ENCODE results near the gene SUSD1.
"Not testable (repeated sequence)": the region's sequence is repeated elsewhere in the genome, so short reads cannot be mapped to it uniquely, and the experiment has no call there.

The SUSD1 gene

GRCh38 chr9:112200711-112201110, 25.6 kb upstream of the SUSD1 start:
- ChIA-PET POLR2A (no interaction called here), CTCF (interaction anchor here (1.3 to 2.2 kb wide), 3 partner anchors 13 to 19 kb away, joined by 3 to 10 read pairs (median 6); no protein-coding TSS in a partner anchor)
- TF ChIP-seq CTCF (IDR thresholded peaks at IDR 0.05; ENCODE audit: control extremely low read depth, extremely low read depth, low read depth, missing control alignments) = no peak
- no peak for DNase-seq (ENCODE audit: extremely low spot score)

- ChIA-PET CTCF (interaction anchor here (0.9 to 2.2 kb wide), 2 partner anchors 11 to 15 kb away, joined by 3 to 10 read pairs; no protein-coding TSS in a partner anchor), POLR2A (no interaction called here)
- no peak for TF ChIP-seq CTCF (IDR thresholded peaks at IDR 0.05; ENCODE audit: control extremely low read depth, extremely low read depth, low read depth, missing control alignments)
- no peak for DNase-seq (ENCODE audit: extremely low spot score)
These were observed 23.5 kb upstream of the SUSD1 start for GRCh38 chr9:112198646-112199045.

GRCh38 chr9:112194969-112195431, 19.9 kb upstream of the SUSD1 start:
- ChIA-PET CTCF (interaction anchor here (2.6 kb wide), 1 partner anchor 8 kb away, joined by 9 read pairs; no protein-coding TSS in a partner anchor), POLR2A (no interaction called here)
- DNase-seq (ENCODE audit: extremely low spot score) = no peak
- no peak for TF ChIP-seq CTCF (IDR thresholded peaks at IDR 0.05; ENCODE audit: control extremely low read depth, extremely low read depth, low read depth, missing control alignments)

- ChIA-PET CTCF (no interaction called here), POLR2A (no interaction called here)
- DNase-seq (ENCODE audit: extremely low spot score) = no peak
- TF ChIP-seq CTCF (IDR thresholded peaks at IDR 0.05; ENCODE audit: control extremely low read depth, extremely low read depth, low read depth, missing control alignments) = no peak
These were observed 18.6 kb upstream of the SUSD1 start for GRCh38 chr9:112193572-112194288.

- POLR2A ChIA-PET; DNase-seq (ENCODE audit: extremely low spot score); CTCF ChIA-PET: not testable (repeated sequence)
These were observed 15.2 kb upstream of the SUSD1 start for GRCh38 chr9:112190320-112190719.

- POLR2A ChIA-PET = no interaction called here
- DNase-seq (ENCODE audit: extremely low spot score) = no peak
These were observed 13.8 kb upstream of the SUSD1 start for GRCh38 chr9:112188884-112189283.

More at GRCh38 chr9:112188884-112189283, 13.8 kb upstream of the SUSD1 start:
- TF ChIP-seq CTCF (IDR thresholded peaks at IDR 0.05; ENCODE audit: control extremely low read depth, extremely low read depth, low read depth, missing control alignments) = no peak
- CTCF ChIA-PET = interaction anchor here (1.2 to 2.7 kb wide), 8 partner anchors 11 to 172 kb away, joined by 3 to 10 read pairs (median 4); no protein-coding TSS in a partner anchor
